Neural cell (in vitro differentiated cells): ENCODE data around the gene PRR5L. TPM values are rescaled to one million over a fixed set of nuclear protein-coding genes. Genes with fewer than 3 reads are reported as not detected.

Experiments
- H2AFZ ChIP-seq: fragments of 200-600, 300-800 bp; sonication (generic), shearing (Covaris generic); 2 replicates; pipeline ENCODE4 v1.6.0; 2014; ENCODE audit warnings: low read depth, mild to moderate bottlenecking, antibody characterized with exemption, low read length, moderate library complexity
- H3F3A ChIP-seq: fragments of 200-600 bp; shearing (Covaris generic); 2 replicates; pipeline ENCODE4 v1.6.1; 2016; ENCODE audit warnings: mild to moderate bottlenecking, moderate library complexity, mixed read lengths, antibody characterized with exemption, low read length; ENCODE audit not compliant: insufficient read depth, poor library complexity, severe bottlenecking
- H3K27ac ChIP-seq: fragments of 200-600, 300-800 bp; sonication (generic), shearing (Covaris generic); 2 replicates; pipeline ENCODE4 v1.5.1; 2014; ENCODE audit warnings: mild to moderate bottlenecking, low read length, moderate library complexity
- H3K27me3 ChIP-seq: fragments of 300-800, 200-600 bp; sonication (generic), shearing (Covaris generic); 2 replicates; pipeline ENCODE4 v1.6.0; 2014; ENCODE audit warnings: mild to moderate bottlenecking, low read depth, low read length, moderate library complexity; ENCODE audit not compliant: insufficient read depth
- H3K36me3 ChIP-seq: fragments of 300-800, 200-600 bp; sonication (generic), shearing (Covaris generic); 2 replicates; pipeline ENCODE4 v1.5.1; 2014; ENCODE audit warnings: mild to moderate bottlenecking, antibody characterized with exemption, low read length, moderate library complexity; ENCODE audit not compliant: insufficient read depth
- H3K4me2 ChIP-seq: fragments of 300-800, 200-600 bp; sonication (generic), shearing (Covaris generic); 2 replicates; pipeline ENCODE4 v1.6.0; 2014; ENCODE audit warnings: mild to moderate bottlenecking, low read length
- H3K4me3 ChIP-seq: fragments of 300-800, 200-600 bp; sonication (generic), shearing (Covaris generic); 2 replicates; pipeline ENCODE4 v1.5.1; 2014; ENCODE audit warnings: mild to moderate bottlenecking, low read length, moderate library complexity
- H3K79me2 ChIP-seq: fragments of 200-600 bp; shearing (Covaris generic); replicated peaks from 2 replicates; pipeline ENCODE4 v1.6.0; 2014; ENCODE audit warnings: mild to moderate bottlenecking, low read length, moderate library complexity; ENCODE audit not compliant: insufficient read depth
- H3K9ac ChIP-seq: fragments of 300-800, 200-600 bp; sonication (generic), shearing (Covaris generic); 2 replicates; pipeline ENCODE4 v1.6.1; 2016; ENCODE audit warnings: mild to moderate bottlenecking, low read length, mixed read lengths
- H3K9me2 ChIP-seq: fragments of 200-600 bp; shearing (Covaris generic); 2 replicates; pipeline ENCODE4 v1.6.1; 2016; ENCODE audit warnings: mild to moderate bottlenecking, low read length, mixed read lengths; ENCODE audit not compliant: insufficient read depth
- H3K9me3 ChIP-seq: fragments of 200-600, 300-800 bp; sonication (generic), shearing (Covaris generic); 2 replicates; pipeline ENCODE4 v1.6.1; 2016; ENCODE audit warnings: mild to moderate bottlenecking, mixed run types, low read length, moderate library complexity, mixed read lengths
- H4K20me1 ChIP-seq: fragments of 200-600 bp; shearing (Covaris generic); 2 replicates; pipeline ENCODE4 v1.6.1; 2016; ENCODE audit warnings: mild to moderate bottlenecking, mixed run types; ENCODE audit not compliant: insufficient read depth
- CTCF ChIP-seq: fragments of 450-650 bp; IDR thresholded peaks from 2 replicates; pipeline ENCODE4 v1.5.1; 2014; ENCODE audit warnings: antibody characterized with exemption, mild to moderate bottlenecking, moderate library complexity; ENCODE audit not compliant: poor library complexity, severe bottlenecking
- EP300 ChIP-seq: fragments of 450-650 bp; conservative IDR thresholded peaks from 2 replicates; pipeline ENCODE4 v1.6.1; 2014; ENCODE audit warnings: antibody characterized with exemption, mild to moderate bottlenecking, moderate library complexity; ENCODE audit not compliant: poor library complexity, severe bottlenecking
- EZH2 ChIP-seq: fragments of 200-600, 300-800 bp; shearing (Covaris generic), sonication (generic); IDR thresholded peaks from 2 replicates; pipeline ENCODE4 v1.6.1; 2014; ENCODE audit warnings: antibody characterized with exemption, low read length, borderline replicate concordance, mild to moderate bottlenecking; ENCODE audit not compliant: insufficient read depth, poor library complexity, severe bottlenecking
- MXI1 ChIP-seq: fragments of 450-650 bp; conservative IDR thresholded peaks from 2 replicates; pipeline ENCODE4 v1.6.1; 2014; ENCODE audit warnings: antibody characterized with exemption, mild to moderate bottlenecking; ENCODE audit not compliant: poor library complexity, severe bottlenecking
- POLR2AphosphoS5 ChIP-seq: IDR thresholded peaks from 2 replicates; pipeline ENCODE4 v1.6.1; 2012
- RAD21 ChIP-seq: fragments of 450-650 bp; conservative IDR thresholded peaks from 2 replicates; pipeline ENCODE4 v1.6.1; 2014; ENCODE audit warnings: antibody characterized with exemption, mild to moderate bottlenecking, moderate library complexity
- REST ChIP-seq: IDR thresholded peaks from 2 replicates; pipeline ENCODE4 v1.6.1; 2012; ENCODE audit warnings: borderline replicate concordance
- SMC3 ChIP-seq: fragments of 450-650 bp; conservative IDR thresholded peaks from 2 replicates; pipeline ENCODE4 v1.6.1; 2014; ENCODE audit warnings: antibody characterized with exemption, mild to moderate bottlenecking, moderate library complexity; ENCODE audit not compliant: poor library complexity
- TAF1 ChIP-seq: IDR thresholded peaks from 2 replicates; pipeline ENCODE4 v1.6.1; 2012; ENCODE audit warnings: low read depth
- polyA plus RNA-seq: library from polyadenylated mRNA; depleted of rRNA; stranded (reverse); fragments of >200 nt; gene quantifications from 2 replicates; pipeline ENCODE4 v1.2.3, GENCODE V29; 2014

PRR5L gene
- polyA plus RNA-seq, 1 donor from 2014 or later = 0.22 TPM

GRCh38 chr11:36280531-36280930 is 15.6 kb upstream of the PRR5L start:
- no peak overlapping the region for H3K9ac ChIP-seq
- no peaks in the 10 kb centered on the region for H3F3A ChIP-seq
- H3K27me3 ChIP-seq = no peaks in the 10 kb centered on the region
- no peaks in the 10 kb centered on the region for H3K9me2 ChIP-seq
- no peak overlapping the region for H3K4me3 ChIP-seq
- H2AFZ ChIP-seq = no peak overlapping the region
- no peaks in the 10 kb centered on the region for H3K9me3 ChIP-seq
- TF ChIP-seq CTCF (no peak), RAD21 (no peak), POLR2AphosphoS5 (no peak), EZH2 (no peak), REST (no peak), MXI1 (no peak), SMC3 (no peak), TAF1 (no peak), EP300 (no peak)
- no peaks in the 10 kb centered on the region for H4K20me1 ChIP-seq
- no peak overlapping the region for H3K4me2 ChIP-seq
- peaks cover 4% of the 10 kb centered on the region for H3K36me3 ChIP-seq
- peaks cover 23% of the 10 kb centered on the region for H3K79me2 ChIP-seq
- H3K27ac ChIP-seq = peak overlapping the region; percentile 82

GRCh38 chr11:36281850-36282249 is 14.2 kb upstream of the PRR5L start:
- H3K9me3 ChIP-seq = no peaks in the 10 kb centered on the region
- H3K9me2 ChIP-seq = no peaks in the 10 kb centered on the region
- H3F3A ChIP-seq = no peaks in the 10 kb centered on the region
- TF ChIP-seq CTCF (no peak), REST (no peak), TAF1 (no peak), EZH2 (no peak), SMC3 (no peak), EP300 (no peak), MXI1 (no peak), RAD21 (no peak), POLR2AphosphoS5 (no peak)
- H3K9ac ChIP-seq = no peak overlapping the region
- H4K20me1 ChIP-seq = no peaks in the 10 kb centered on the region
- no peak overlapping the region for H2AFZ ChIP-seq
- H3K4me3 ChIP-seq = no peak overlapping the region
- peaks cover 23% of the 10 kb centered on the region for H3K79me2 ChIP-seq
- H3K36me3 ChIP-seq = peaks cover 1% of the 10 kb centered on the region
- no peaks in the 10 kb centered on the region for H3K27me3 ChIP-seq
- H3K4me2 ChIP-seq = no peak overlapping the region
- no peak overlapping the region for H3K27ac ChIP-seq
